Measurements from ENCODE around the gene PLEKHA6. TPM values are rescaled to one million over a fixed set of nuclear protein-coding genes. Genes with fewer than 3 reads are reported as not detected.
"Not testable (repeated sequence)": the region's sequence is repeated elsewhere in the genome, so short reads cannot be mapped to it uniquely, and the experiment has no call there.

PLEKHA6 gene
- total RNA-seq, 2 experiments from 2014 or later = 0.53 to 0.82 TPM

GRCh38 chr1:204331847-204332487, 27.8 kb downstream of the PLEKHA6 start:
- CTCF ChIA-PET = no interaction called here

GRCh38 chr1:204331275-204331674, 28.5 kb downstream of the PLEKHA6 start:
- Histone ChIP-seq H3K9me3 (ENCODE audit: control insufficient read depth in 1 of 2, insufficient read depth in 1 of 2, low read length in 2 of 2) (no peaks in the 10 kb centered on the region), H3K36me3 (ENCODE audit: insufficient read depth, low read length) (no peaks in the 10 kb centered on the region), H3K27ac (ENCODE audit: low read depth in 1 of 2, low read length in 2 of 2) (no peak overlapping the region), H3K4me1 (ENCODE audit: insufficient read depth, low read length) (no peaks in the 10 kb centered on the region), H3K4me3 (ENCODE audit: low read length) (no peak overlapping the region), H3K27me3 (ENCODE audit: control insufficient read depth in 1 of 2, insufficient read depth in 2 of 2, low read length in 2 of 2) (peaks cover 0 to 2% of the 10 kb centered on the region in 2 experiments)
- no peak overlapping the region for H3K4me3 Mint-ChIP-seq
- H3K27me3 Mint-ChIP-seq = no peaks in the 10 kb centered on the region
- H3K27ac Mint-ChIP-seq = no peak overlapping the region
- ATAC-seq (ENCODE audit: poor library complexity) (no peak), DNase-seq (no peak)
- H3K9me3 Mint-ChIP-seq = no peaks in the 10 kb centered on the region
- TF ChIP-seq CTCF (IDR thresholded peaks at IDR 0.05) = no peak
- intact Hi-C loops (cut with DNase I, micrococcal nuclease) = no loop called here
- POLR2A ChIA-PET = no interaction called here
- no peaks in the 10 kb centered on the region for H3K4me1 Mint-ChIP-seq (ENCODE audit: low read depth)
- H3K36me3 Mint-ChIP-seq (ENCODE audit: low read depth) = no peaks in the 10 kb centered on the region
- CTCF ChIA-PET = no interaction called here

More at GRCh38 chr1:204331847-204332487, 27.8 kb downstream of the PLEKHA6 start:
- H3K4me1 ChIP-seq (ENCODE audit: insufficient read depth, low read length) = no peaks in the 10 kb centered on the region
- DNase-seq (no peak), ATAC-seq (ENCODE audit: poor library complexity) (no peak)
- H3K36me3 Mint-ChIP-seq (ENCODE audit: low read depth) = no peaks in the 10 kb centered on the region
- H3K27ac Mint-ChIP-seq = no peak overlapping the region
- no peak for TF ChIP-seq CTCF (IDR thresholded peaks at IDR 0.05)
- intact Hi-C loops (cut with DNase I, micrococcal nuclease) = no loop called here
- peaks cover 0 to 2% of the 10 kb centered on the region in 2 experiments for H3K27me3 ChIP-seq (ENCODE audit: control insufficient read depth in 1 of 2, insufficient read depth in 2 of 2, low read length in 2 of 2)
- no peaks in the 10 kb centered on the region for H3K36me3 ChIP-seq (ENCODE audit: insufficient read depth, low read length)
- H3K27ac ChIP-seq (ENCODE audit: low read depth in 1 of 2, low read length in 2 of 2) = no peak overlapping the region
- no peaks in the 10 kb centered on the region for H3K27me3 Mint-ChIP-seq
- POLR2A ChIA-PET = no interaction called here
- no peak overlapping the region for H3K4me3 Mint-ChIP-seq
- no peaks in the 10 kb centered on the region for H3K9me3 ChIP-seq (ENCODE audit: control insufficient read depth in 1 of 2, insufficient read depth in 1 of 2, low read length in 2 of 2)
- no peaks in the 10 kb centered on the region for H3K4me1 Mint-ChIP-seq (ENCODE audit: low read depth)
- no peaks in the 10 kb centered on the region for H3K9me3 Mint-ChIP-seq
- no peak overlapping the region for H3K4me3 ChIP-seq (ENCODE audit: low read length)

- H3K4me1 ChIP-seq (ENCODE audit: insufficient read depth, low read length); H3K36me3 Mint-ChIP-seq (ENCODE audit: low read depth); H3K27me3 Mint-ChIP-seq; H3K36me3 ChIP-seq (ENCODE audit: insufficient read depth, low read length); H3K27ac ChIP-seq (ENCODE audit: low read depth in 1 of 2, low read length in 2 of 2); H3K27me3 ChIP-seq (ENCODE audit: control insufficient read depth in 1 of 2, insufficient read depth in 2 of 2, low read length in 2 of 2); POLR2A ChIA-PET; H3K4me3 ChIP-seq (ENCODE audit: low read length); H3K9me3 ChIP-seq (ENCODE audit: control insufficient read depth in 1 of 2, insufficient read depth in 1 of 2, low read length in 2 of 2); H3K4me1 Mint-ChIP-seq (ENCODE audit: low read depth); H3K4me3 Mint-ChIP-seq; ATAC-seq (ENCODE audit: poor library complexity); H3K9me3 Mint-ChIP-seq; CTCF ChIA-PET; DNase-seq; intact Hi-C loops (cut with DNase I, micrococcal nuclease); H3K27ac Mint-ChIP-seq: not testable (repeated sequence)
Measured at GRCh38 chr1:204327870-204328269, 31.9 kb downstream of the PLEKHA6 start.

- Histone ChIP-seq H3K4me3 (ENCODE audit: low read length) (no peak overlapping the region), H3K27ac (ENCODE audit: low read depth in 1 of 2, low read length in 2 of 2) (no peak overlapping the region), H3K36me3 (ENCODE audit: insufficient read depth, low read length) (no peaks in the 10 kb centered on the region), H3K9me3 (ENCODE audit: control insufficient read depth in 1 of 2, insufficient read depth in 1 of 2, low read length in 2 of 2) (no peaks in the 10 kb centered on the region), H3K27me3 (ENCODE audit: control insufficient read depth in 1 of 2, insufficient read depth in 2 of 2, low read length in 2 of 2) (peaks cover 0 to 2% of the 10 kb centered on the region in 2 experiments), H3K4me1 (ENCODE audit: insufficient read depth, low read length) (no peaks in the 10 kb centered on the region)
- ChIA-PET POLR2A (no interaction called here), CTCF (no interaction called here)
- no peaks in the 10 kb centered on the region for H3K27me3 Mint-ChIP-seq
- no peak overlapping the region for H3K27ac Mint-ChIP-seq
- no peak for TF ChIP-seq CTCF (IDR thresholded peaks at IDR 0.05)
- no peaks in the 10 kb centered on the region for H3K4me1 Mint-ChIP-seq (ENCODE audit: low read depth)
- ATAC-seq (ENCODE audit: poor library complexity) (no peak), DNase-seq (no peak)
- intact Hi-C loops (cut with DNase I, micrococcal nuclease) = no loop called here
- no peak overlapping the region for H3K4me3 Mint-ChIP-seq
- H3K9me3 Mint-ChIP-seq = no peaks in the 10 kb centered on the region
- no peaks in the 10 kb centered on the region for H3K36me3 Mint-ChIP-seq (ENCODE audit: low read depth)
Measured at GRCh38 chr1:204327359-204327758, 32.4 kb downstream of the PLEKHA6 start.

Measured in CD4-positive, alpha-beta T cell (primary cell).